NCI-H1436 (cell line): ENCODE data around the gene ATN1.
"Not testable (repeated sequence)": the region's sequence is repeated elsewhere in the genome, so short reads cannot be mapped to it uniquely, and the experiment has no call there.

Experiments
- DNase-seq: peaks from one replicate; lab custom pipeline; 2025; lab: John Stamatoyannopoulos, UW

ATN1 gene

GRCh38 chr12:6927379-6928021 lies at the start of gene ATN1:
Gene ATN1 (plus strand): TSS chr12:6927959. CDS start chr12:6934002, 6,043 bp downstream.
- DNase-seq = peak; percentile 44

GRCh38 chr12:6879824-6880223 lies 47.9 kb upstream of the ATN1 start:
- not testable (repeated sequence) for DNase-seq

- no peak for DNase-seq
These were observed 44.5 kb upstream of the ATN1 start for GRCh38 chr12:6883252-6883651.

DNA sequence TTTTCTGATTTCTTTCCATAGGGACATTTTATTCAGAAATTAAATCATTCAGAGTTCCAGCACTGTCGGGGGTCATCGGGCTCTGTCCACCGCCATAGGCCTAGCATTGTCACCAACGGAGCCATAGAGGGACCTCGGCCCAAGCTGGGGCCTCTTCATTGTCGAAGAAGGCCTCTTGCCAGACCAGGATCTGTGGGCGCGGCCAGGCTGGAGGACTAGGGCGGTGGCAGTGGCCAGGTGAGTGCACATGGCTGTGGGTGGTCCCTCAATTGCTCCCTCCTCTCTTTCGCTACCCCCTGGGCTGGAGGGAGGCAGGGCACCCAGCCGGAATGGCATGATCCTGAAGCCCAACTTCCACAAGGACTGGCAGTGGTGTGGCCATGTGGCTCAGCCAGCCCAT lies 44.1 kb upstream of the ATN1 start:
- DNase-seq = no peak

GRCh38 chr12:6884539-6884938 lies 43.2 kb upstream of the ATN1 start:
- DNase-seq = no peak

DNA sequence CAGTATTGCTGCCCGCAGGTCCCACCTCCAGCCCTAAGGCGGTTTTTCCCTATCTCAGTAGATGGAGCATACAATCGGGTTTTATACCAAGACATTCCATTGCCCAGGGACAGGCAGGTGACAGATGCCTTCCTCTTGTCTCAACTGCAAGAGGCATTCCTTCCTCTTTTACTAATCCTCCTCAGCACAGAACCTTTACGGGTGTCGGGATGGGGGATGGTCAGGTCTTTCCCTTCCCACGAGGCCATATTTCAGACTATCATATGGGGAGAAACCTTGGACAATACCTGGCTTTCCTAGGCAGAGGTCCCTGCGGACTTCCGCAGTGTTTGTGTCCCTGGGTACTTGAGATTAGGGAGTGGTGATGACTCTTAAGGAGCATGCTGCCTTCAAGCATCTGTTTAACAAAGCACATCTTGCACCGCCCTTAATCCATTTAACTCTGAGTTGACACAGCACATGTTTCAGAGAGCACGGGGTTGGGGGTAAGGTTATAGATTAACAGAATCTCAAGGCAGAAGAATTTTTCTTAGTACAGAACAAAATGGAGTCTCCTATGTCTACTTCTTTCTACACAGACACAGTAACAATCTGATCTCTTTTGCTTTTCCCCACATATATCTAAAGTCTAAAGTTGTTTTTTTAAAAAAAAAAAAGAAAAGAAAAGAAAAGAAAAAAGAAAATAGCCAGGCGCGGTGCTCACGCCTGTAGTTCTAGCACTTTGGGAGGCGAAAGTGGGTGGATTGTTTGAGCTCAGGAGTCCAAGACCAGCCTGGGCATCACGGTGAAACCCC lies 41.4 kb upstream of the ATN1 start:
- not testable (repeated sequence) for DNase-seq

- DNase-seq = no peak
These were observed 40.3 kb upstream of the ATN1 start for GRCh38 chr12:6887460-6887859.

- no peak for DNase-seq
These were observed 39.4 kb upstream of the ATN1 start for GRCh38 chr12:6888360-6888759.

DNA sequence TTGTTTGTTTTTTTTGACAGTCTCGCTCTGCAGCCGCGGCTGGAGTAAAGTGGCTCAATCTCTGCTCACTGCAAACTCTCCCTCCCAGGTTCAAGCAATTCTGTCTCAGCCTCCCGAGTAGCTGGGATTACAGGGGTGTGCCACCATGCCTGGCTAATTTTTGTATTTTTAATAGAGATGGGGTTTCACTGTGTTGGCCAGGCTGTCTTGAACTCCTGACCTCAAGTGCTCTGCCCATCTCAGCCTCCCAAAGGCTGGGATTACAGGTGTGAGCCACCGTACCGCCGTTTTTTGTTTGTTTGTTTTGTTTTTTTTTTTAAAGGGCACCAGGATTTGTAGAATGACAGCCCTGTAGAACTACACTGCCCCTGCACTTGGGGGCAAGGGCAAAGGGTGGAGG lies 39.0 kb upstream of the ATN1 start:
- not testable (repeated sequence) for DNase-seq

- DNase-seq = not testable (repeated sequence)
These were observed 37.8 kb upstream of the ATN1 start for GRCh38 chr12:6889775-6890573.

- DNase-seq = peak; percentile 96
These were observed 36.7 kb upstream of the ATN1 start for GRCh38 chr12:6890789-6891645.

DNA sequence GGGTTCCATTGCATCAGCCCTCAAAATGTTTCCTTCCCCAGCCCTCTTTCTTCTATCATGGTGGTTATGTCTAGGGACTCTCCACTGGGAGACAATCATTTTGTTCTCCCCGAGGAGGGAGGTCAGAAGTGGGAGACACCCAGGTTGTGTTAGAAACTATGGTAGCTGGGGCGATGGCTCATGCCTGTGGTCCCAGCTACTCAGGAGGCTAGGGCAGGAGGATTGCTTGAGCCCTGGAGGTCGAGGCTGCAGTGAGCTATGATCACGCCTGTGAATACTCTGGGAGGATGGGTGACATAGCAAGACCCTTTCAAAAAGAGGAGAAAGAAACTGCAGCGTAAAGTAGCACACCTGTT lies 36.1 kb upstream of the ATN1 start:
- DNase-seq = no peak

DNA sequence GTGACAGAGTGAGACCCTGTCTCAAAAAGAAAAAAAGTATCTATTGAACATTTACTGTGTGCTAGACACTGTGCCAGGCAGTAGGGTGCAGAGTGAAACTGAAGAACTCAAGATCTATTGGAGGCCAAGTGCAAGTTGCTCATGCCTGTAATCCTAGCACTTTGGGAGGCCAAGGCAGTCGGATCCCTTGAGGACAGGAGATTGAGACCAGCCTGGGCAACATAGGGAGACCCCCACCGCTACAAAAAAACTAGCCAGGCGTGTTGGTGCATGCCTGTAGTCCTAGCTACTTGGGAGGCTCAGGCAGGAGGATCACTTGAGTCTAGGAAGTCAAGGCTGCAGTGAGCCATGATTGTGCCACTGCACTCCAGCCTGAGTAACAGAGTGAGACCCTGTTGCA lies 35.1 kb upstream of the ATN1 start:
- not testable (repeated sequence) for DNase-seq

GRCh38 chr12:6894321-6894720 lies 33.4 kb upstream of the ATN1 start:
- no peak for DNase-seq

DNA sequence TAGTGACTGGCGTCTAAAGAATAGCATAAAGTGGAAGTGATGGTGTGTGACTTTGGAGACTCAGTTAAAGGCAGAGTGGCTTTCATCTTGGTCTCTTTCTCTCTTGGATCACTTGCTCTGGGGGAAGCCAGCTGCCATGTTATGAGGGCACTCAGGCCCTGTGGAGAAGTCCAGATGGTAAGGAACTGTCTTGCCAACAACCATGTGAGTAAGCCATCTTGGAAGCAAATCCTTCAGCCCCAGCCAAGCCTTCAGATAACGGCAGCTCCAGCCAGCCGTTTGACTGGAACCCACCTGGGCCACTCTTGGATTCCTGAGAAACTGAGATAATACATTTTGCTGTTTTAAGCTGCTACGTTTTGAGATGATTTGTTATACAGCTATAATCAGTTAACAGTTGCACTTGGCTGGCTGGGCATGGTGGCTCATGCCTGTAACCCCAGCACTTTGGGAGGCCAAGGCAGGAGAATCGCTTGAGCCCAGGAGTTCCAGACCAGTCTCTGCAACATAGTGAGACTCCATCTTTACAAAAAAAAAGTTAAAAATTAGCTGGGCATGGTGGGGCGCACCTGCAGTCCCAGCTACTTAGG lies 30.8 kb upstream of the ATN1 start:
- DNase-seq = no peak

DNA sequence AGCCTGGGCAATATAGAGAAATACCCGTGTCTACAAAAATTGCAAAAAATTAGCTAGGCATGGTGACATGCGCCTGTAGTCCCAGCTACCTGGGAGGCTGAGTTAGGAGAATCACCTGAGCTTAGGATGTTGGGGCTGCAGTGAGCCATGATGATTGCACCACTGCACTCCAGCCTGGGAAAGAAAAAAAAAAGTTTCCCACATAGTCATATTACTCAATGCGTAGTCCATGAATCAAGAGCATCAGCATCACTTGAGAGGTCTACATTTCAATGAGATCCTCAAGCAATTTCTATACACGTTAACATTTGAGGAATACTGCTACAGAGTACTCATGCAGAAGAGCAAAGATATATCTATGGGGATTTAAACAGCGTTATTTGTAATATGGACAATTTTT lies 28.3 kb upstream of the ATN1 start:
- DNase-seq = no peak

DNA sequence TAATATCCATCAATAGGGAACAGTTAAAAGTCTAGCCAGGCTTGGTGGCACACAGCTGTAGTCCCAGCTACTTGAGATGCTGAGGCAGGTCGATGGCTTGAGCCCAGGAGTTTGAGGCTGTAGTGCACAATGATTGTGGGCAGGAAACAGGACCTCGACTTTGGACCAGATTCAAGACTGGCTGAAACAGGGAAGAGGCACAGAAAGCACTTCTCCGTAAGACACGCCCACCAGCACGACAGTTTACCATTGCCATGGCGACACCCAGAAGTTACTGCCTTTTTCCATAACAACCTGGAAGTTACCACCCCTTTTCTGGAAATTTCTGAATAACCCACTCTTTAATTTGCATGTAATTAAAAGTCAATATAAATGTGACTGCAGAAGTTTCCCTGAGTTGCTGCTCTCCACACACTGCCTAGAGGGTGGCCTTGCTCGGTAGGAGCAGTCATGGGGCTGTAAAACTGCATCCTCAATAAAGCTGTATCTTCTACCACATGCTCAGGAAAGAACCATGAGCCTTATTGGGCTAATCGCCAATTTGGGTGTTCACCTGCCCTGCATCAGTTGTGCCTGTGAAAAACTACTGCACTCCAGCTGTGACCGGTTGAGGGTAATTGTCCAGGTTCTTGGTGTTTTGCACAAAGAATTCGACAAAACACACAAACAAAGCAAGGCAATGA lies 27.8 kb upstream of the ATN1 start:
- no peak for DNase-seq

GRCh38 chr12:6902448-6902847 lies 25.3 kb upstream of the ATN1 start:
- DNase-seq = no peak

- DNase-seq = no peak
These were observed 24.0 kb upstream of the ATN1 start for GRCh38 chr12:6903722-6904121.

- peak; percentile 98 for DNase-seq
These were observed 23.2 kb upstream of the ATN1 start, which contains the start of gene LRRC23 for GRCh38 chr12:6904280-6905276. Gene LRRC23 (plus strand): TSS chr12:6904822. CDS start chr12:6905634, 812 bp downstream.
